NCI-H2196 (cell line): ENCODE data around the gene NECAB3.

ENCODE experiments used
- DNase-seq: peaks from one replicate; lab custom pipeline; 2025; ENCODE audit not compliant: unreplicated experiment; lab: John Stamatoyannopoulos, UW

NECAB3 gene

DNA sequence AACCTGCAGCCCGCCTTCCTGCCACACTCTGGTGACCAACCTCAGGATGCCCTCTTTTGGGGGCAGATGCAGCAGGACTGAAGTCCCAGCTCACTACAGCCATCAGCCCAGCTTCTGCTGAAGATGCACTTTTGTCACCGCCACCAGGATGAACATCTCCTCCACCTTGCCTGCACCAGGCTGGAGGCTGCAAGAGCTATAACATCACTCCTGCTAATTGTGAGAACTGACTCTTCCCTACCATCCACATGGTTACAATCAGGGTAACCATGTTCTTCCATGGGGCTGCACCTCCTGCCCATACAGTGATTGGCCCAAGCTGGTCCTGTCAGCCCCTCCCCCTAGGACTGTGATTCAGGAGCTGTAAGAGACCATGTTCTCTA, 9.5 kb downstream of the NECAB3 start:
- DNase-seq, result peak; percentile 24

DNA sequence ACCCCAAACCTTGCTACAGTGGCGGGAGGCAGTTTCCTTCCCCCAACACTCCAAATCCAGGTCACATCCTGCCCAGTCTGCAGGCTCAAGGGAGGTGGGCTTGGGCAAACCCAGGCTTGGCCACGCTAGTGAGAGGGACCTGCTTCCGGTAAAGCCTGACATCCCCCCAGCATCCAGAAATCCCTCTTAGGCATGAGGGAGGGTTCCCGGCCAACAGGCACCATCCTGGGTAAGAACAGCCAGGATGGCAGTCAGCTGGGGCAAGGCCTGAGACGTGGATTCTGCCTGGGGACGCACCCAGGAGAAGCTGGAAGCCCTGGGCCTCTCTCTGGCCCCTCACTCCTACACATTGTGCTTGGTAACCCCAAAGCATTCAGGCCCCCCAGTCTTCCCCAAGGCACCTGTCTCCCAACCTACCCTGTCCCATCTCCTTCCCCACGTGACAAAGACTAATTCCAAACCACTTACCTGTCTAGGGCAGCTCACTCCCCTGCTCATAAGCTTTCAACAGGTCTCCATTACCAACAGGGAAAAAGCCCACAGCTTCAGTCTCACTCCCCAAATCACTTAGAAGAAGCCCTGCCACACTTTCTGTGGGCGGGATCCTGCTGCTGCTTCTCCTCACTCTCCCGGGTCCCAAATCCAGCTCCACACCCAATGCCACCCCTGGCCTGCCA, 10.0 kb downstream of the NECAB3 start:
- DNase-seq, result no peak

DNA sequence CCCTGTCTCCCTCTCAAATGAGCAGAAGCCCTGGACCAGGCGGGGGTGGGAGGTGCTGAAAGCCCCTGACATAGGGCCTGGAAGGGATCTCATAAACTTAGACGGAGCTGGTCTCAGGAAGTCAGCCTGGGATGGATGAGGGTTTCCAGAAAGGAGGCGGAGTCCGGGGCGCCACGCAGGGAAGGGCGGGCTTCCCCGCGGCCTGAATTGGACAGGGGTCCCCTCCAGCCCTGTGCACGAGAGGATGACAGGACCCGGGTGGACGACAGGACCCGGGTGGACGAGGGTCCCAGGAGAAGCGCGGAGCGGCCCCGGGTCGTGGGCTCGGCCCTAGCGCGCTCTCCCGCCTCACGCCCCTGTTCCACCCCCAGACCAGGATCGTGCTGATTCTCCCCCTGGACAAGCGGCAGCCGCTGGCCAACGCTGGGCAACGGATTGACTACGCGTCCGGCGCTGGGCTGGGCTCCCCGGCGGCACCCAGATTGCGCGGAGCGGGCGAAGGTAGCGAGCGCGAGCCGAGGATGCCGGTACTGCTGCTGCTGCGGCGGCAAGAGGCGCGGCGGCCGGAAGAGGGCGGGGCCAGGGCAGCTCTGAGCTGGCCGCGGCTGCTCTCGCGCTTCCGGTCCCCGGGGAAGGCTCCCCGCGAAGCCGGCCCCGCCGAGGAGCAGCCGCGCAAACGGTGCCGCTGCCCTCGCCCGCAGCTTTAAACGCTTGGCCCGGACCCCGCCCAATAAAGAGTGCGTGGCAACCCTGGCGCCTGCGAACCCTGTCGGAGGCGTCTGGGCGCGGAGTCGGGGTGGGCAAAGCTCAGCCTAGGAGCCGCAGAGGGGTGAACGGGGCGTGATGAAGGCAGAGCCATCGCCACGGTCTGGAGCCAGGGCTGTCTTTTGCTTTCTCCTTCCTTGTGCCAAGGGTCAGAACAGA, 10.8 kb downstream of the NECAB3 start:
- peak; percentile 88 for DNase-seq

DNA sequence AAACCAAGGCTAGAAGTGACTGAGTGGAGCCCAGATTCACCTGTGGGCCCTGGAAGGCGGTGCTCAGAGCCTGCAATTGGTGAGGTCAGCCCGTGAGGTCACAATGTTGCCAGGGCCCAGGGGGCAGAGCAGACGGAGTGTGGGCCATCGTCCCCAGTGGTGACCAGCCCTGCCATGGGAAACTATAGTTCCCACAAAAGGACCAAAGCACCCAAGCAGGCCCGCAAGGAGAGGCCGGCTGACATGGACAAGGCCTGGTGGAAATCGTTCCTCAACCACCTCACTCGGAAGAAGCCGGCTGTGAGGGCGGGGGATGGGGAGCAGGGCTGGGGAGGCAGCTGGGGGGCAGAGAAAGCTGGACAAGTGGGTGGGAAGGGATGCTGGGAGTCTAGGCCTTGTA, 12.1 kb downstream of the NECAB3 start, which contains the start of gene C20orf144:
TSS of gene C20orf144 (plus strand) at position 156 of the 400 bp plus-strand sequence. CDS start at position 175, 19 bp downstream.
- DNase-seq, result no peak

DNA sequence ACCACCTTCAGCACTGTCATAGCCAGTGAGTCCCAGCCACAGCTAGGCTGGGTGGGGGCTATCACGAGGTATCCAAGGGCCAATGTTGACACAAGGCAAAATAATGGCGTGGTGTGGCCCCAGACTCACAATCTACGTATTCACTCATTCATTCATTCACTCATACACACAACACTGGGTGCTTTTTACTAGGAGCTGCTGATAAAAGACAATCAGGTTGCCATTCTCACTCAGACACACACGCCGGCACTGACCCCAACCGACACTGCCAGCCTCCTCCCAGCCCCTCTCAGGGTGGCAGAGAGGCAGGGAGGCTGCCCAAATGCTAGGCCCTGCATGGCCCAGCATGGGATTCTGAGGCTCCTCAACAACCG, 13.6 kb downstream of the NECAB3 start:
- no peak for DNase-seq

DNA sequence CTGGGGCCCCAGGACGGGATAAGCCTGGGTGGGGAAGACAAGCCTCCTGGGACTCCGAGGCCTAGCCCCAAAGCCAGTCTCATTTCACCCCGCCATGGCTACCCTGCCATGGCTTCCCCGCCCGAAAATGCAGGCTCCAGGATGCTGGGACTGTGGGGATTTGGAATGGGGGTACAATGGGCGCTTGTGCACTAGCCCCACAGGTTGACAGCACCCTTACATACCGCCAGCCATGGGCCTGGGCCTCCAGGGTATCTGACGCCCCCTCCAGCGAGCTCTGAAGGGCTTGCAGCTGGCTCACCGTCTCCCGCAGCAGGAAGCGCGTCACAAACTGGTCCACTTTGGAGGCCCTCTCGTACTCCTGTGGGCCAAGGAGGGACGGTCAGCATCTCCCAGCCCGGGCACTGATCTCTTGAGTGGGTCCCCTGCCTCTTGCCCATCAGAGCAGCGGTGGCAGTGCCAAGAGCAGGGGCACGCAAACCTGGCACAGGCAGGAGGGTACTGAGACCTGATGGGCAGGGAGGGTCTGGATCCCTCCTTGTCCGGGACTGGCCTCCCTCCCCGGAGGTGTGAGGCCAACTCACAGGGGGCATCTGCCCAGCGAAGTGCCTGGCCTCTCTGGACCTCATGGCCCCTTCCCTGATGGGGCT, 14.1 kb downstream of the NECAB3 start:
- no peak for DNase-seq

DNA sequence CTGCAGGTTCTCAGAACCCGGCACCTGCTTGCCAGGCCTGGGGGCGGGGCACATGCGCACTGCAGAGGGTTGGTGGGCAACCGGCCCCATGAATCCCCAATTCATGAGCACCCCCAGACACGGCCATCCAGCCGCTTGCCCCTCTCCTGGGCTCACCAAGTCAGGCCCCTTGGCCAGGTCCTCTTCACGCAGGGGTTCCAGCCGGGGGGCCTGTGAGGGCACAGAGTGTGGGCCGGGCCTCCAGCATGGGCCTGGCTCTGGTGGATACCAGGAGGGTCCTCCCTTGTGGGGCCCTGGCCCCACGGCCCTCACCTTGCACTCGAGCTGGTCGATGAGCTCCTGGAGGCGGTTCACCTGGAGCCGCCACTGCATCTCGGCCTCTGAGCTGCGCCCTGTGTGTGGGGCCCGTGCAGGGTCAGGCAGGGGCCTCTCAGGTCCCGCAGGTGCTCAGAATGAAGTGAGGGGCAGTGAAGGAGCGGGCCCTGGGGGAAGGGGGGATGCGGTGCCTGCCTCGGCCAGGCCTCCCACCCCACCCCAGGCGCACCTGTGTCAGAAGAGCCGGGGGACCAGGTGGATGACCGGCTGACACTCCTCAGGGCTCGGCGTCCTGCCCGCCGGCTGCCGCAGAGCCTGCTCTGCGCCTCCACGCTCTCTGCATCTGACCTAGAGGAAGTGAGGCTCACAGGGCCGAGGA, 14.7 kb downstream of the NECAB3 start:
- no peak for DNase-seq

DNA sequence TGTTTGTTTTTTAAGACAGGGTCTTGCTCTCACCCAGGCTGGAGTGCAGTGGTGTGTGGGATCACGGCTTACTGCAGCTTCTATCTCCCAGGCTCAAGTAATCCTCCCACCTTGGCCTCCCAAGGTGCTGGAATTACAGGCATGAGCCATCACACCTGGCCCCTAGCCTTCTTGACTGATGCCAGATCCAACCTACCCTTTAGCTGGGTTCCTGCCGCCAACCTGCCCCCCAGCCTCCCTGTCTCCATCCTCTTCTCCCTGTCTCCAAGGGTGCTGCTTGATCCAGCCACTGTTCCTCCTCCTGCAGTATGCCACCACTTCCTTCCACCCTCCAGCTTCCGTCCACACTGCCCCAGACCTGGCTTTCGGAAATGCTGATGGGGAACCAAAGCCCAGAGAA, 15.3 kb downstream of the NECAB3 start:
- DNase-seq, result no peak

DNA sequence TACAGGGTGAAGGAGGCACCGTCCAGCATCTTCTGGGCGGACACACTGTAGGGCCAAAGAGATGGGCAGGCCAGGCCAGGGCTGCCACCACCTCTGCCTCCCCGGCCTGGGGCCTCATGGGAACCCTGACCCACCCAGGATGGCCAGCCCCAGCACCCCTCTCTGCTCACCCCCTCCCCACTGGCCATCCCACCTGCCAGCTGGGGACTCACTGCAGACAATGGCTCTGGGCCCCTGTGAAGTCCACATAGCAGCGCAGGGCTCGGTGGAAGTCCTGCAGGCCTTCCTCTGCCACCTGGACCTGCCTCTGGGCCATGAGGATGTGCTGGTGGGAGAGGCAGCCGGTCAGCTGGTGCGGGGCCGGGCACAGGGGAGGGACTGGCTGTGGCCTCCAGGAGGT, 15.7 kb downstream of the NECAB3 start:
- no peak for DNase-seq

DNA sequence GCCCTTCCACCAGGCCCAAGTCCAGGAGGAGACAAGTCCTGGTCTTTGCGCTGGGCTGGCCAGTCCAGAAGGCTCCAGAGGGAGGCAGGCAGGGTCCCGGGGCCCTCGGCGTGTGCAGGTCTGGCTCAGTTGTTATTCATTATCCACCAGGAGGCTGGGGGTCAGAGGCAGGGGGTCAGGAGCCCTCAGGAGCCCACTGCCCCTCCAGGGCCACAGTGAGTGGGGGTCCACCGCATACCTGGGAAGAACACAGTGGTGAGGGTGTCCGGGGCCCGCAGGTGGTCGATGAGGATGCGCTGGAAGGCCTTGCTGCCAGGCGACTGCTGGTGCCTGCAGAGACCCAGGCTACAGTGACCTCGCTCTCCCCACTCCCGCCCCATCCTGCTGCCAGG, 16.5 kb downstream of the NECAB3 start:
- DNase-seq, result no peak

DNA sequence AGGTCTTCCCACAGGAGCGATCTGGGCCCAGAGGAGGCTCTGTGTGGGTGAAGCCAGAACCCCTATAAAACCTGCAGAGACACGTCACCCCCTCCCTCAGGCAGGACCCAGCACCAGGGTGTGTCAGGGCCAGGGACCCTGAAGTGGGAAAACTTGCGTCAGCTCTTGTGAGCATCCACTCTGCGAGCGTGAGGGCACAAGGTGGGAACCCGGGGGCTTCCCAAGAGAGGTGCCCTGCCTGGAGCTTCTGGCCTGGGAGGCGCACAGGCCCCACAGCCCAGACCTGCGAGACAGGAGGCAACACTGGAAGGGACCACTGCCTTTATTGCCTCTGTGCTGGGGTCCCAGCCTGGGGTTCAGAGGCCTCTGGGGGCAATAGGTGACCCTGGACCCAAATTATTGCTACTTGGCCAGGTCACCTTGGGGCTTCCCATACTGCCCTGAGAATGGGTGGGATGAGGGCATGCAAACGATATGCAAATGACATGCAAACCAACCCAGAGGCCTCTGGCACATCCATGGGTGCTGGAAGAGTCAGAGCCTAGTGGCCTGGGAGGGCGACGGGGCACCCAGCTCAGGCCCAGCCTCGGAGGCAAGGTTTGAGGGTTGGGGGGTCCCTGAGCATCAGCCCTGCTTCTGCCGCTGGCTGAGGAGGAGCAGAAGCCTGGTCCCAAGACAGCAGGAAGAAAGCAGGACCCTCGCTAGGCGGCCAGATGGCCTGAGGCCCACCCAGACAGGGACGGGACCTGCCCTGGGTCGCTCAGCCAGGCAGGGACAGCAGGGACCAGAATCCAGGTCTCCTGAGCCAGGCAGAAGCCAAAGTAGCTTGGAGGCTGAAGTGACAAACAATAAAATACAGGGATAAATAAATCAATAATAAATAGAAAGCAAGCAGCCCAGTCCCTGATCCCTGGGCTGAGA, 17.2 kb downstream of the NECAB3 start:
- no peak for DNase-seq

DNA sequence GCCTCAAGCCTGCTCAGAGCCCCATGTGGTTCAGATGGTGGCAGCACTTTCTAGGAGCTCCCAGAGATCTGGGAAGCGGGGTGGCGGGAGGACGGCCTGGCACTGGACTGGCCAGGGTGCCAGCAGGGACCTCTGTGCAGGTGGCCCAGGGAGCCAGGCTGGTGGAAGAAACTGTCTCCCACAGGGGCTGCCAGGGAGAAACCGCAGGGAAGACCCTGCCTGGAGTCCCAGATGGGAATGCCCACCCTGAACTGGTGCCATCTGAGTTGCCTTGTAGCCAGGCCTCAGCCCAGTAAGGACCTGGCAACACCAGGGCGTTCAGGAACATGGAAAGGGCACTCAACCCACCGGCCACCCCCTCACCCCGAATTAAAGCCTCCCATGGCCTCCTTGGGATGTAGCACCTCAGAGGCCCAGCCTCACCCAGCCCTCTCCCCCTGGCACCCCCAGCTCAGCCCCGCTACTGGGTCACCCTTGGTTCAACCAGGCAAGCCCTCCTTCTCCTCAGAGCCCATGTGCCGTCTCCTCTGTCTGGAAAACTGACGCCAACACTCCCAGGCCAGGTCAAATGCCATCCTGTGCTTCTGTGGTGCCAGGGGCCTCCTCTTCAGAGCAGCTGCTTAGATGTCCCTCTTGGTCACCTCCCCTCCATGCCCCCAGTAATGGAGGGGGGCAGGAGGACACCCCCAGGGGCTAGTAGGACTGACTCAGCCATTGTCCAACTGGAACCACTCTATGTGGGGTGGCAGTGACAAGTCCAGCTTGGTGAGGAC, 18.0 kb downstream of the NECAB3 start:
- DNase-seq, result no peak

DNA sequence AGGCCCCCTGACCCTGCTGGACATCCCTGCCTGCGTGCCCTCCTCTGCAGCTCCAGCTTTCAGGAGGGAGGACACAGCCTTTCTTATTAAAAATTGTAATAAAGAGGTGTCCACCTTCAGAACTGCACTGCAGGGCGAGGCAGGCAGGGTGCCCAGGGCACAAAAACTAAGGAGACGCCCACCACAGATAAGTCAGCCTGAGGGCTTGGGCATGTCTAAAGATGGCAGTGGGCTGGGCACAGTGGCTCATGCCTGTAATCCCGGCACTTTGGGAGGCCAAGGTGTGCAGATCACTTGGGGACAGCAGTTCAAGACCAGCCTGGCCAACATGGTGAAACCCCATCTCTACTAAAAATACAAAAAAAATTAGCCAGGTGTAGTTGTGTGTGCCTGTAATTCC, 19.1 kb downstream of the NECAB3 start:
- no peak for DNase-seq

DNA sequence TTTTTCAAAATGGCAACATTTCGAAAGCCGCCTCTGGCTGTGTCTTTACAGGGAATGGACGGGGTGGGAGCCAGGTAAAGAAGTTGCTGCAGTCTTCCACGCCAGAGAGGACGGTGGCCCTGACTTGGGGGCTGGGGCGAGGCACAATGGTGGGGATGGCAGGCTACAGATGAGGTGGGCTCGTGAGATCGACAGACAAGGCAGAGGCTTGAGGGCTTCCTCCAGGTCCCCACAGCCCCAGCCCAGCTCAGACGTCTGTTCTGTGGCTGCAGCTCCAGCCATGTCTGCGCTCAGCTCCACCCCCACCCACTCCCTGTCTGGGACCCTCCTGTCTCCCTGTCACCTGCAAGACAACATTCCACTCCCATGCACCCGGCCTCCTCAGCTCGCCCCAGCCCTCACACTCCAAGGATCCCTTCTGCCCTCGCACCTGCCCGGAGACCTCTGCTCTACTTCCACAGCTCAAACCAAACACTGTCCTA, 19.5 kb downstream of the NECAB3 start:
- no peak for DNase-seq

DNA sequence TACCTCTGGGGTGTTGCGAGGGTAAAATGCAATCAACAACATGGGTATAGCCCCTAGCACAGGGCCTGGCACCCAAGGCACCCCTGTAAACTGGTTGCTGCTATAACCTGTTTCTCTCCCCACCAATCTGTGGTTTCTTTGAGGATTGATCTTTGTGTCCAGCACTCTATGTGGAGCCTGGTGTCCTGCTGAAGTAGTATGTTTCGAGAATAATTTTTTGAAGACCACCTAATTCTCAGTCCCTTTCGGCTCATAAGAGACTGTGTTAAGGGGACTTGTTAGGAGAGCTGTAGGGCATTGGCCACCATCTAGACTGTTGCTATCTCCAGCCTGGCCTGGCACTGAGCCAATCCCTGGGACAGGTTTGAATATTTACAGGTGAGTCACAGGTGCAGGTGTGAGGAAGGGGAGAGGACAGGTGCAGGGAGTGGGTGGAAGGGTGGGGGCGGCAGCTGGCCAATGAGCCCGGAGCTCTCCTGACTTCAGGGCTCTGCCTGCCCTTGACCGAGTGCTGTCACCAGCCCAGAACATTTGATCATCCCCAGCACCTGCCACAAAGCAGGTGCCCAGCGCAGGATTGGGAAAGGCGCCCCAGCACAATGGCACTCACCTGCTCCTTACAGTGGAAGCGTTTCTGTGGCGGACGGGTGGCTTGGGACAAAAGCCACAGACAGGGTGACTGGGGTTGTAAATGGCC, 20.2 kb downstream of the NECAB3 start:
- peak; percentile 90 for DNase-seq

DNA sequence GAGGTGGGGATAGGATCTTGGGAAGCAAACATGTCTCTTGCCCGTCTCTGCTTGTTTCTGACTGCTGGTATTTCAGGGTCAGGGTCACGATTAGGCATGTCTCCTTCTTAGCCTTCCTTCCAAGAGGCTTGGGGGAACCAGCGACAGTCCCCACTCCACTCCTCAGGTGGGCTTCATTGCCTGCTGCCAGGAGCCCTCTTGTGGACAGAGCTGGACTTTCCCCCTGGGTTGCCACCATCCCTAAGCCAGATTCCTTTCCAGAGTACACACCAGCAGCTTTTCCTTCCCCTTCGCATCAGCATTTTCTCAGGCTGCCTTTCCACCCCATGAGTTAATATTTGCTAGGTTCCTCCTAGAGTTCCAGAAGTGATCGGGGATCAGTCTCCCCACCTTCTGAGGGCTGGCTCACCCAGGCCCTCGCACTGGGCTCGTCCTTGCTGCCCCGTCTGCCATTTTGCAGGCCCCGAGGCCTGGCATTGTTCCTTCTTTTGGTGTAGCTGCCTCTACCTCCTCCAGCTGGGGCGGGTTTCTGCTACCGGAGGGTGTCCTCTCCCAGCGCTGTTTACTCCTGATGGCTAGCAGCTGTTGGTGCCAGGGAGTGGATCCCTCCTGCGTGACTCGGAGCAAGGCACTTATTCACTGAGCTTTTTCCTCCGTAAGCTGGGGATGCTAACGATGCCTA, 20.9 kb downstream of the NECAB3 start:
- peak; percentile 53 for DNase-seq

DNA sequence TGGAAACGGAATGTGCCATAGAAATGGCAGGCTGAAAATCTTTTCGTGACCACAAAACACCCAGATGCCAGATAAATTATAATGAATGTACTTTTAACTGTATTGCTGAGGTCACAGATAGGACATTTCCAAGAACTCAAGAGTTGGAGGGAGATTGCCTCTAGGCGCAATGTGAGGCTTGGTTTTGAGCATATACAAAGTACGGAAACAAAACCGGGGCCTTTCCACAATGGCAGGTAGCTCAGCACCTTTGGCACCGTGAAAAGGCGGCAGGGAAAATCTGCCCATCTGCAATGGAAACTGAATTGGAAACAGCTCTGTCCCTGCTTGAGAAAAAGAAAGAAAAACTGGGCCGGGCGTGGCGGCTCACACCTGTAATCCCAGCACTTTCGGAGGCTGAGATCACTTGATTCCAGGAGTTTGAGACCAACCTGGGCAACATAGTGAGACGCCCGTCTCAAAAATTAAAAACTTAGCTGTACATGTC, 22.6 kb downstream of the NECAB3 start:
- no peak for DNase-seq
